Stimulated activated CD4-positive, alpha-beta T cell treated with anti-CD3 and anti-CD28 coated beads, Interleukin-15, amount 100 ng/mL, for 24 hours (primary cell): ENCODE results near the gene CEACAM1.
"Not testable (repeated sequence)": the region's sequence is repeated elsewhere in the genome, so short reads cannot be mapped to it uniquely, and the experiment has no call there.

Source experiments
- DNase-seq: peaks from one replicate; pipeline ENCODE4 v3.0.0-alpha.2; 2020

Gene CEACAM1

GRCh38 chr19:42472402-42473147 is 55.7 kb downstream of the CEACAM1 start:
- no peak for DNase-seq

GRCh38 chr19:42471554-42472249 is 56.6 kb downstream of the CEACAM1 start:
- no peak for DNase-seq

- DNase-seq, result peak; percentile 6
These were observed 58.7 kb downstream of the CEACAM1 start for GRCh38 chr19:42469311-42470235.

GRCh38 chr19:42468273-42468796 is 59.9 kb downstream of the CEACAM1 start:
- DNase-seq, result no peak

GRCh38 chr19:42467183-42467760 is 61.0 kb downstream of the CEACAM1 start:
- DNase-seq, result no peak

GRCh38 chr19:42466521-42467182 is 61.6 kb downstream of the CEACAM1 start:
- DNase-seq, result no peak

GRCh38 chr19:42465827-42466280 is 62.4 kb downstream of the CEACAM1 start:
- DNase-seq, result no peak

- no peak for DNase-seq
These were observed 66.5 kb downstream of the CEACAM1 start for GRCh38 chr19:42461700-42462324.

GRCh38 chr19:42461231-42461630 is 67.0 kb downstream of the CEACAM1 start:
- DNase-seq, result not testable (repeated sequence)

- no peak for DNase-seq
These were observed 68.4 kb downstream of the CEACAM1 start for GRCh38 chr19:42459926-42460325.
